ENCODE data around the gene PIAS2.

The PIAS2 gene

GRCh38 chr18:46787674-46788073 lies 129.6 kb downstream of the PIAS2 start:
- H3K36me3 Mint-ChIP-seq (ENCODE audit: low read depth): peaks cover 2% of the 10 kb centered on the region
- no peak overlapping the region for H3K27ac Mint-ChIP-seq
- peaks cover 3% of the 10 kb centered on the region for H3K27me3 Mint-ChIP-seq
- ATAC-seq (no peak), DNase-seq (no peak)
- H3K9me3 Mint-ChIP-seq: peaks cover 9% of the 10 kb centered on the region
- no peaks in the 10 kb centered on the region for H3K4me1 Mint-ChIP-seq
- no peak overlapping the region for H3K4me3 Mint-ChIP-seq

DNA sequence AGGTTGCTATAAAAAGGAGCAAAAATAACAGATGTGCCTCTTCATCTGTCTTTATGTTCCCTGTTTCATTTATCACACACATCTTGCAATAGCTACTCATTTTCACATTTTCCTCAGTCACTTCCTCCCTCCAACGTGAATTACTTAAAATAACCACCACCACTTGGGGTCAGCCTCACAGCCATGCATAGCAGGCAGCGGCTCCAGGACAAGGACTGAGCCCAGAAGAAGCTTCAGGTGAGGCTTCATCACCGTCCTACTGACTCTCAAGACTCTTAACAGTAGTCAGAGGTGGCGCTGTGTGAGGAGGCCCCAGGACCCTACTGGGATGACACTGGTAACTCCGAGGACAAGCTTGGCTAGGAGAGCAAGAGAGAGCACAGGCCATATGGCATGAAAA lies 144.9 kb downstream of the PIAS2 start:
- H3K27ac Mint-ChIP-seq: no peak overlapping the region
- H3K4me3 Mint-ChIP-seq: no peak overlapping the region
- DNase-seq (no peak), ATAC-seq (no peak)
- H3K9me3 Mint-ChIP-seq: no peaks in the 10 kb centered on the region
- H3K36me3 Mint-ChIP-seq (ENCODE audit: low read depth): no peaks in the 10 kb centered on the region
- peaks cover 3% of the 10 kb centered on the region for H3K4me1 Mint-ChIP-seq
- peaks cover 3% of the 10 kb centered on the region for H3K27me3 Mint-ChIP-seq

- no peak for ATAC-seq
- Mint-ChIP-seq H3K36me3 (ENCODE audit: low read depth) (no peaks in the 10 kb centered on the region), H3K4me1 (peaks cover 3% of the 10 kb centered on the region)
These were observed 146.2 kb downstream of the PIAS2 start for GRCh38 chr18:46771141-46771540.

GRCh38 chr18:46770708-46771107 lies 146.6 kb downstream of the PIAS2 start:
- no peaks in the 10 kb centered on the region for H3K9me3 Mint-ChIP-seq
- H3K27ac Mint-ChIP-seq: no peak overlapping the region
- H3K4me1 Mint-ChIP-seq: peaks cover 3% of the 10 kb centered on the region

More at GRCh38 chr18:46771141-46771540, 146.2 kb downstream of the PIAS2 start:
- no peak overlapping the region for H3K27ac Mint-ChIP-seq
- H3K9me3 Mint-ChIP-seq: no peaks in the 10 kb centered on the region
- H3K4me3 Mint-ChIP-seq: no peak overlapping the region
- DNase-seq: no peak
- peaks cover 3% of the 10 kb centered on the region for H3K27me3 Mint-ChIP-seq

GRCh38 chr18:46768166-46768921 lies 149.0 kb downstream of the PIAS2 start:
- H3K27ac Mint-ChIP-seq: no peak overlapping the region
- H3K27me3 Mint-ChIP-seq: peaks cover 9% of the 10 kb centered on the region
- H3K36me3 Mint-ChIP-seq (ENCODE audit: low read depth): no peaks in the 10 kb centered on the region
- no peaks in the 10 kb centered on the region for H3K9me3 Mint-ChIP-seq
- ATAC-seq: peak; percentile 47
- peaks cover 3% of the 10 kb centered on the region for H3K4me1 Mint-ChIP-seq
- no peak for DNase-seq
- no peak overlapping the region for H3K4me3 Mint-ChIP-seq

More at GRCh38 chr18:46770708-46771107, 146.6 kb downstream of the PIAS2 start:
- no peaks in the 10 kb centered on the region for H3K36me3 Mint-ChIP-seq (ENCODE audit: low read depth)
- DNase-seq: no peak
- ATAC-seq: no peak
- no peak overlapping the region for H3K4me3 Mint-ChIP-seq
- peaks cover 3% of the 10 kb centered on the region for H3K27me3 Mint-ChIP-seq

GRCh38 chr18:46767217-46767616 lies 150.1 kb downstream of the PIAS2 start:
- Mint-ChIP-seq H3K9me3 (no peaks in the 10 kb centered on the region), H3K4me3 (no peak overlapping the region), H3K4me1 (peaks cover 3% of the 10 kb centered on the region), H3K36me3 (ENCODE audit: low read depth) (no peaks in the 10 kb centered on the region), H3K27ac (no peak overlapping the region), H3K27me3 (peaks cover 9% of the 10 kb centered on the region)
- no peak for DNase-seq
- no peak for ATAC-seq

DNA sequence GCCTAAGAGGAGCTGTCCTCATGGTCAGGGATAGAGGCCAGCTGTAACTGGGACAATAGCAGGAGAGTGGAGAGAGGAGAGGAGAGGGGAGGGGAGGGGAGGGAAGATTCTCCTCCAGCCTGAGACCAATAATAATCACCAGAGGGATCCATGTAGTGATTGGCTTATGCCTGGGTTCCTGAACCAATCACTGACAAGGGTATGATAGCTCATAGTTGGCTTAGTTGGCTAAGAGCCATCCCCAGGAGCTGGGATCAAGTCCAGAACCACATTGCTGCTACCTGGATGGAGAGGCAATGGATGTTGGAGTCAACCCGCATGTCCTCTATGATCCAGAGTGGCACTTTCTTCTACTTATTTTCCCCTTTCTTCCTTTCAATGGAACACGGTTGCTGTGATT lies 152.7 kb downstream of the PIAS2 start:
- DNase-seq (no peak), ATAC-seq (no peak)
- H3K27ac Mint-ChIP-seq: no peak overlapping the region
- no peaks in the 10 kb centered on the region for H3K36me3 Mint-ChIP-seq (ENCODE audit: low read depth)
- peaks cover 26% of the 10 kb centered on the region for H3K27me3 Mint-ChIP-seq
- no peak overlapping the region for H3K4me3 Mint-ChIP-seq
- no peaks in the 10 kb centered on the region for H3K4me1 Mint-ChIP-seq
- no peaks in the 10 kb centered on the region for H3K9me3 Mint-ChIP-seq

DNA sequence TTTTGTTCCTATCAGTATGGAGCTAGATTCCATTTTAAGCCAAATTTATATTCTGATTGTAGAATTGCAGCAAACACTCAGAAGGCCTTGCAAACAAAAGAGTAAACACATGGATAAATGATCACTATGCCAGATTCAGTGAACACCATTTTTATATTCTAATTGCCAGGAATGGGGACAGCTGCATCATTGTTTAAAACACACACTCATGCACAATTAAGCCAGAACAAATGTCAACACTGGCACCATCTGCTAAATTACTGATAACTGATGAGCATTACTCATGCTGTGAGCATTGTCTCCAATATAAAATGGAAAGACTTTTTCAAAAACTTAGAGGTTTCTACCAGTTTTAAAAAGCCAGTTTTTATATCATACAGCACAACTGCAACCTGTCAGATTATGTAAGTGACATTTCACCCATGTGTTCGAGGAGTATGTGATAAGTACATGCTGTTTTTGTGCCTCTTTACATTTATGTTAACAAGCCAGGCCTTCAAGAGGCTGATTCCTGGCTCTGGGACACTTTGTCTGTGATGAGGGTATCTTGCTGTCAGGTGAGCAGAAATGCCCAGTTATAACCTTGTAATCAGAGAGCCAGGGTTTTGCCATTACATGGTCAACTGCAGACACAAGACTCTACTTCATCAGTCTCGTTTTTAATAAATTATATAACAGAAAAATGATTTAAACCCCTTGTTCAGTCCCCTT lies 156.1 kb downstream of the PIAS2 start:
- H3K4me1 Mint-ChIP-seq: peaks cover 3% of the 10 kb centered on the region
- peaks cover 48% of the 10 kb centered on the region for H3K27me3 Mint-ChIP-seq
- ATAC-seq: no peak
- H3K27ac Mint-ChIP-seq: no peak overlapping the region
- no peak for DNase-seq
- H3K9me3 Mint-ChIP-seq: no peaks in the 10 kb centered on the region
- no peaks in the 10 kb centered on the region for H3K36me3 Mint-ChIP-seq (ENCODE audit: low read depth)
- H3K4me3 Mint-ChIP-seq: no peak overlapping the region

- Mint-ChIP-seq H3K27me3 (peaks cover 57% of the 10 kb centered on the region), H3K4me1 (peaks cover 10% of the 10 kb centered on the region), H3K27ac (no peak overlapping the region), H3K4me3 (no peak overlapping the region), H3K36me3 (ENCODE audit: low read depth) (no peaks in the 10 kb centered on the region), H3K9me3 (no peaks in the 10 kb centered on the region)
- DNase-seq (no peak), ATAC-seq (no peak)
These were observed 157.4 kb downstream of the PIAS2 start for GRCh38 chr18:46759890-46760289.

- H3K27ac Mint-ChIP-seq: no peak within 1 kb of the TSS
- no peaks in the 10 kb centered on the region for H3K9me3 Mint-ChIP-seq
- peak within 1 kb of the TSS; percentile 38 for H3K4me3 Mint-ChIP-seq
- H3K27me3 Mint-ChIP-seq: peaks cover 68% of the 10 kb centered on the region
- peak; percentile 12 for DNase-seq
- no peaks in the 10 kb centered on the region for H3K36me3 Mint-ChIP-seq (ENCODE audit: low read depth)
- peaks cover 13% of the 10 kb centered on the region for H3K4me1 Mint-ChIP-seq
- ATAC-seq: no peak
These were observed 160.6 kb downstream of the PIAS2 start, which contains the start of gene ST8SIA5 for GRCh38 chr18:46756559-46757201. Gene ST8SIA5, minus strand, starts transcription at chr18:46757053. Its CDS starts 545 bp downstream, at chr18:46756508.

DNA sequence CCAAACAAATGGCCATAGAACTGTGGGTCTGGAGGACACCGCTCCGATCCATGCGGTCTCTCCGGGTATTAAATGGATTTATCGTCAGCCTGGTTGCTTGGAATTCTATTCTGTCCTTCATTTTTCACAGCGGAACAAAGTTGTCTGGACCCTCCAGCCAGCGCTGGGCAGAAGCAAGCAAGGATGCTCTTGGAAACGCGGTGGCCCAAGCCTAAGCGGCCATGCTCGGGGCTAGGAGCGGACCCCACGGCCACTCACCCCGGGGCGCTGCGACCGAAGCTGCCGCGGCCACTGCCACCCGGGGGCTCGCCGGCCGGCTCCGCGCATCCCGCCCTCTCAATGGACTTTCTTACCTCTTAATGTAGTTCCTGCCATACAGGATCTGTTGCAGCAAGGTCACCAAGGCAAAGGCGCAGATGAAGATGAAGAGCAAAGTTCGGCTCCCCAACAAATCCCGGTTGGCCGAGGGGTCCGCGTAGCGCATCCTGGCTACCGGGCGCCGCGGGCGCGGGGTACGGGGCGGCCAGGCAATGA lies 161.2 kb downstream of the PIAS2 start:
- H3K9me3 Mint-ChIP-seq: no peaks in the 10 kb centered on the region
- no peaks in the 10 kb centered on the region for H3K36me3 Mint-ChIP-seq (ENCODE audit: low read depth)
- H3K27me3 Mint-ChIP-seq: peaks cover 67% of the 10 kb centered on the region
- H3K27ac Mint-ChIP-seq: no peak overlapping the region
- no peak for ATAC-seq
- no peak for DNase-seq
- H3K4me1 Mint-ChIP-seq: peaks cover 13% of the 10 kb centered on the region
- no peak overlapping the region for H3K4me3 Mint-ChIP-seq

DNA sequence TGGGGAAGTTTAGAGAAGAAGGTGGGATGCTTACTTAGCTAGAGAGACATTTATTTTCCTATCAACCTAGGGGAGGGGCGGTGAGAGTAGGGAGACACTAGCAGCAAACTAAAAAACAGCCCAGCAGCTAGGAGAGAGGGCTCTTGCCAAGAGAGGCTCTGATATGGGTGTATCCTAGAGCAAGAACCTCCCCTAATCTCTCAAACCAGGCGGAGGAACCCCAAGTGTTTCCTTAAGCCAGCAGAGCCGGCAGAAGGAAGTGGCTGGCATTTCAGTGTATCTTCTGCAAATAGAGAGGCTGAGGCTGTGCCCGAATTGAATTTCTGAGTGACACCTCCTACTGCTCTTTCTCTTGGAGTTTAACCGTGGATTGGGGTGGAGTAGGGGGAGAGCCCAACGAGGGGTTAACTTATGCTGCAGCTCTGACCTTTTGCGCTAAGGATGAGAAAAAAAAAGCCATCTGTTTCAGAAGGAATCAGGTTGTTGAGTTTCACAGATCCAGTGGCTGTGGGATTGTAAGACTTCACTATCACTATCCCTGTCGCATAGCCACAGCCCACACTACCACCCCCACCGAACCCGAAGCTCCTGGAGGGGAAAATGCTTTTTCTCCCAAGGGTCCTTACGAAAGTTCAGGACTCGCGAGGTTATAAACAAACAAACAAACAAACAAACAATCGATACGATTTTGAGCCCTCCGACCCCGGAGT lies 161.8 kb downstream of the PIAS2 start:
- ATAC-seq (no peak), DNase-seq (no peak)
- Mint-ChIP-seq H3K27ac (no peak overlapping the region), H3K4me3 (no peak overlapping the region), H3K4me1 (peaks cover 13% of the 10 kb centered on the region), H3K9me3 (no peaks in the 10 kb centered on the region), H3K27me3 (peaks cover 69% of the 10 kb centered on the region), H3K36me3 (ENCODE audit: low read depth) (no peaks in the 10 kb centered on the region)

- Mint-ChIP-seq H3K36me3 (ENCODE audit: low read depth) (no peaks in the 10 kb centered on the region), H3K9me3 (no peaks in the 10 kb centered on the region), H3K27ac (no peak overlapping the region), H3K4me3 (no peak overlapping the region), H3K4me1 (peaks cover 13% of the 10 kb centered on the region), H3K27me3 (peaks cover 64% of the 10 kb centered on the region)
- no peak for ATAC-seq
- no peak for DNase-seq
These were observed 162.5 kb downstream of the PIAS2 start for GRCh38 chr18:46754661-46755292.

GRCh38 chr18:46754188-46754587 lies 163.1 kb downstream of the PIAS2 start:
- DNase-seq: no peak
- H3K27ac Mint-ChIP-seq: no peak overlapping the region
- peaks cover 59% of the 10 kb centered on the region for H3K27me3 Mint-ChIP-seq
- no peak overlapping the region for H3K4me3 Mint-ChIP-seq
- H3K4me1 Mint-ChIP-seq: peaks cover 13% of the 10 kb centered on the region
- ATAC-seq: no peak
- no peaks in the 10 kb centered on the region for H3K36me3 Mint-ChIP-seq (ENCODE audit: low read depth)
- no peaks in the 10 kb centered on the region for H3K9me3 Mint-ChIP-seq

Measured in activated naive CD8-positive, alpha-beta T cell treated with anti-CD3 and anti-CD28 coated beads, Interleukin-2, amount 50 U/mL, for 24 hours (primary cell).